Measurements from ENCODE around the gene MMS19.

DNA sequence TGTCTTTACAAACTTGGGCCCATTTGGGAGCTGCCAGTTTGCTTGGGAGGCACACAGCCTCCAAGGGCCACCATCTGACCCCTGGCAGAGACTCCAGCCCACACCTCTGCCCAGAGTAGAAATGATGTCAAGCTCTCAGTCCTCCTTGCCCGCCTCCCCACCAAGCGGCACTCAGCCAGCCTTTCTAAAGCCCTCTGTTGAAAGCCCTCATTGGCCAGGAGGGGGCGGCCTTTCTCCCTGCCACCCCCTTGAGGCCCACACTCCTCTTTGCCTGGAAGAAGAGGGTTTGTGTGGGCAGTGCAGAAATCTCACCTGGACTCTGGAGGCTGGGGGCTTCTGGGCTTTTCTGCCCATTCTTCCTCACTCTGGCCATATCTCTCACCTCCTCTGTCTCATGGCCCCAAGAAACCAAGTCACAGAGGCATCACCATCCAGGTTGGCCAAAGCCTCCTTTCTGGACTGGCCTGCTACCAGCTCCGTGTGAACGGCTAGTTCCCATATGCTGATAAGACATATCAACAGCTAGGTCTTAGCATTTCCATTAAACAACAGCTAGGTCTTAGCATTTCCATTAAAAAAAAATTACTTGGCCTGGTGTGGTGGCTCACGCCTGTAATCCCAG lies 36.6 kb upstream of the MMS19 start:
- TF ChIP-seq, protein P1, sequence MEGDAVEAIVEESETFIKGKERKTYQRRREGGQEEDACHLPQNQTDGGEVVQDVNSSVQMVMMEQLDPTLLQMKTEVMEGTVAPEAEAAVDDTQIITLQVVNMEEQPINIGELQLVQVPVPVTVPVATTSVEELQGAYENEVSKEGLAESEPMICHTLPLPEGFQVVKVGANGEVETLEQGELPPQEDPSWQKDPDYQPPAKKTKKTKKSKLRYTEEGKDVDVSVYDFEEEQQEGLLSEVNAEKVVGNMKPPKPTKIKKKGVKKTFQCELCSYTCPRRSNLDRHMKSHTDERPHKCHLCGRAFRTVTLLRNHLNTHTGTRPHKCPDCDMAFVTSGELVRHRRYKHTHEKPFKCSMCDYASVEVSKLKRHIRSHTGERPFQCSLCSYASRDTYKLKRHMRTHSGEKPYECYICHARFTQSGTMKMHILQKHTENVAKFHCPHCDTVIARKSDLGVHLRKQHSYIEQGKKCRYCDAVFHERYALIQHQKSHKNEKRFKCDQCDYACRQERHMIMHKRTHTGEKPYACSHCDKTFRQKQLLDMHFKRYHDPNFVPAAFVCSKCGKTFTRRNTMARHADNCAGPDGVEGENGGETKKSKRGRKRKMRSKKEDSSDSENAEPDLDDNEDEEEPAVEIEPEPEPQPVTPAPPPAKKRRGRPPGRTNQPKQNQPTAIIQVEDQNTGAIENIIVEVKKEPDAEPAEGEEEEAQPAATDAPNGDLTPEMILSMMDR (IDR thresholded peaks at IDR 0.05; ENCODE audit: insufficient read depth, low read length, poor library complexity, severe bottlenecking): peak; percentile 66
- no peak for TF ChIP-seq EZH2phosphoT487 (conservative IDR thresholded peaks at IDR 0.05; ENCODE audit: low read length)

All from SU-DHL-6 (cell line).